ENCODE results near the gene FAF2.

DNA sequence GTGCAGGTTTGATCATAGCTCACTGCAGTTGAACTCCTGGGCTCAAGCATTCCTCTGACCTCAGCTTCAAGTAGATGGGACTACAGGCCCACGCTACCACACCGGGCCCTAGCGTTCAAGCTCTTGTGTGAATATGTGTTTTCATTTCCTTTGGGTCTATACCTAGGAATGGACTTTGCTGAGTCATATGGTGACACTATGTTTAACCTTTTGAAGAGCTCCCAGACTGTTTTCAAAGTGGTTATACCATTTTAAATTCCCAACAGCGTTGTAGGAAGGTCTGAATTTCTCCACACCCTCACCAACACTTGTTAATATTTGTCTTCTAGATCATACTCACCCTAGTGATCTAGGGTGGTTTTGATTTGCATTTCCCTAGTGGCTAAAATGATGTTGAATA, 33.5 kb downstream of the FAF2 start:
- TF ChIP-seq POLR2A (IDR thresholded peaks at IDR 0.05): no peak
- TF ChIP-seq, protein P1, sequence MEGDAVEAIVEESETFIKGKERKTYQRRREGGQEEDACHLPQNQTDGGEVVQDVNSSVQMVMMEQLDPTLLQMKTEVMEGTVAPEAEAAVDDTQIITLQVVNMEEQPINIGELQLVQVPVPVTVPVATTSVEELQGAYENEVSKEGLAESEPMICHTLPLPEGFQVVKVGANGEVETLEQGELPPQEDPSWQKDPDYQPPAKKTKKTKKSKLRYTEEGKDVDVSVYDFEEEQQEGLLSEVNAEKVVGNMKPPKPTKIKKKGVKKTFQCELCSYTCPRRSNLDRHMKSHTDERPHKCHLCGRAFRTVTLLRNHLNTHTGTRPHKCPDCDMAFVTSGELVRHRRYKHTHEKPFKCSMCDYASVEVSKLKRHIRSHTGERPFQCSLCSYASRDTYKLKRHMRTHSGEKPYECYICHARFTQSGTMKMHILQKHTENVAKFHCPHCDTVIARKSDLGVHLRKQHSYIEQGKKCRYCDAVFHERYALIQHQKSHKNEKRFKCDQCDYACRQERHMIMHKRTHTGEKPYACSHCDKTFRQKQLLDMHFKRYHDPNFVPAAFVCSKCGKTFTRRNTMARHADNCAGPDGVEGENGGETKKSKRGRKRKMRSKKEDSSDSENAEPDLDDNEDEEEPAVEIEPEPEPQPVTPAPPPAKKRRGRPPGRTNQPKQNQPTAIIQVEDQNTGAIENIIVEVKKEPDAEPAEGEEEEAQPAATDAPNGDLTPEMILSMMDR (IDR thresholded peaks at IDR 0.05): no peak

Measured in adrenal gland (tissue), 5 donors.